MM.1S (cell line): ENCODE results near the gene CDK2AP2.

Source experiments
- EZH2 ChIP-seq: fragments of 300-600 bp; sonication (generic); optimal IDR thresholded peaks from 2 replicates; pipeline ENCODE3; 2017; ENCODE audit warnings: low read depth, mild to moderate bottlenecking, antibody characterized with exemption, low read length, mixed read lengths
- TF ChIP-seq, protein P1 (sequence below): fragments of 300-600 bp; sonication (generic); IDR thresholded peaks from 2 replicates; pipeline ENCODE4 v1.5.1; 2016; ENCODE audit warnings: antibody characterized with exemption, low read length, mixed read lengths

GRCh38 chr11:67470337-67471002, 37.5 kb downstream of the CDK2AP2 start:
- TF ChIP-seq, protein P1, sequence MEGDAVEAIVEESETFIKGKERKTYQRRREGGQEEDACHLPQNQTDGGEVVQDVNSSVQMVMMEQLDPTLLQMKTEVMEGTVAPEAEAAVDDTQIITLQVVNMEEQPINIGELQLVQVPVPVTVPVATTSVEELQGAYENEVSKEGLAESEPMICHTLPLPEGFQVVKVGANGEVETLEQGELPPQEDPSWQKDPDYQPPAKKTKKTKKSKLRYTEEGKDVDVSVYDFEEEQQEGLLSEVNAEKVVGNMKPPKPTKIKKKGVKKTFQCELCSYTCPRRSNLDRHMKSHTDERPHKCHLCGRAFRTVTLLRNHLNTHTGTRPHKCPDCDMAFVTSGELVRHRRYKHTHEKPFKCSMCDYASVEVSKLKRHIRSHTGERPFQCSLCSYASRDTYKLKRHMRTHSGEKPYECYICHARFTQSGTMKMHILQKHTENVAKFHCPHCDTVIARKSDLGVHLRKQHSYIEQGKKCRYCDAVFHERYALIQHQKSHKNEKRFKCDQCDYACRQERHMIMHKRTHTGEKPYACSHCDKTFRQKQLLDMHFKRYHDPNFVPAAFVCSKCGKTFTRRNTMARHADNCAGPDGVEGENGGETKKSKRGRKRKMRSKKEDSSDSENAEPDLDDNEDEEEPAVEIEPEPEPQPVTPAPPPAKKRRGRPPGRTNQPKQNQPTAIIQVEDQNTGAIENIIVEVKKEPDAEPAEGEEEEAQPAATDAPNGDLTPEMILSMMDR, result no peak
- no peak for TF ChIP-seq EZH2
